PC-9 (cell line): ENCODE measurements around the gene STAT4. TPM values are rescaled to one million over a fixed set of nuclear protein-coding genes. Genes with fewer than 3 reads are reported as not detected.

Experiments
- BruUV-seq: library from RNA; stranded (reverse); fragments of 400-500 nt; replicated peaks from 2 replicates; lab custom pipeline; 2021; lab: Mats Ljungman, UMichigan
- CTCF ChIA-PET: fragments of 300-600 bp; sonication (Branson Sonifier 250); formaldehyde crosslinking; loops from one replicate; lab custom pipeline; 2022; ENCODE audit warnings: antibody characterized with exemption; lab: Charles Lee
- POLR2A ChIA-PET: fragments of 300-600 bp; sonication (Branson Sonifier 250); formaldehyde crosslinking; loops from one replicate; lab custom pipeline; 2022; ENCODE audit warnings: antibody characterized with exemption; ENCODE audit not compliant: unreplicated experiment; lab: Charles Lee
- DNase-seq, 2 experiments: peaks; one replicate each; pipeline versions ENCODE4 v3.0.0 to v3.0.0-alpha.2; 2015 to 2022; ENCODE audit warnings: mixed read lengths in 1 of 2
- H2AFZ ChIP-seq: fragments of 200-600 bp; sonication (generic); 2 replicates; pipeline ENCODE4 v1.8.1; 2017; ENCODE audit warnings: antibody characterized with exemption
- H3F3A ChIP-seq: fragments of 200-600 bp; sonication (generic); 2 replicates; pipeline ENCODE4 v1.8.1; 2017; ENCODE audit warnings: antibody characterized with exemption, mild to moderate bottlenecking, low read depth; ENCODE audit not compliant: insufficient read depth
- H3K27ac ChIP-seq: fragments of 200-600 bp; sonication (generic); 2 replicates; pipeline ENCODE4 v1.6.1; 2016; ENCODE audit warnings: mixed run types
- H3K27me3 ChIP-seq: fragments of 200-600 bp; sonication (generic); 2 replicates; pipeline ENCODE4 v1.6.1; 2016; ENCODE audit warnings: low read depth, mixed run types; ENCODE audit not compliant: insufficient read depth
- H3K36me3 ChIP-seq: fragments of 200-600 bp; sonication (generic); 2 replicates; pipeline ENCODE4 v1.6.1; 2016; ENCODE audit warnings: low read depth, mixed run types
- H3K4me1 ChIP-seq: fragments of 200-600 bp; sonication (generic); replicated peaks from 2 replicates; pipeline ENCODE4 v1.6.1; 2016; ENCODE audit warnings: mixed run types; ENCODE audit not compliant: insufficient read depth
- H3K4me2 ChIP-seq: fragments of 200-600 bp; sonication (generic); 2 replicates; pipeline ENCODE4 v1.6.1; 2017; ENCODE audit warnings: mixed run types
- H3K4me3 ChIP-seq: fragments of 200-600 bp; sonication (generic); 2 replicates; pipeline ENCODE4 v1.6.1; 2016; ENCODE audit warnings: mixed run types
- H3K79me2 ChIP-seq: fragments of 200-600 bp; sonication (generic); 2 replicates; pipeline ENCODE4 v1.6.1; 2017; ENCODE audit warnings: low read depth, mixed run types
- H3K9me2 ChIP-seq: fragments of 200-600 bp; sonication (generic); 2 replicates; pipeline ENCODE4 v1.8.1; 2017; ENCODE audit warnings: mild to moderate bottlenecking; ENCODE audit not compliant: insufficient read depth
- H3K9me3 ChIP-seq: fragments of 200-600 bp; sonication (generic); 2 replicates; pipeline ENCODE4 v1.8.1; 2016; ENCODE audit warnings: low read depth; ENCODE audit not compliant: insufficient read depth
- H4K20me1 ChIP-seq: fragments of 200-600 bp; sonication (generic); 2 replicates; pipeline ENCODE4 v1.8.1; 2017; ENCODE audit not compliant: insufficient read depth
- EZH2 ChIP-seq: fragments of 200-600 bp; sonication (generic); IDR thresholded peaks from 2 replicates; pipeline ENCODE4 v1.8.0; 2017; ENCODE audit warnings: antibody characterized with exemption, low read depth
- intact Hi-C: fragments of 100-400 bp; cut with micrococcal nuclease; formaldehyde crosslinking; loops from one replicate; pipeline ENCODE4 v1.10.0; 2022; ENCODE audit not compliant: unreplicated experiment
- total RNA-seq: library from RNA; stranded (reverse); gene quantifications from 2 replicates; pipeline ENCODE4 v1.2.3, GENCODE V29; 2021
- TF ChIP-seq, protein P1 (sequence below): fragments of 200-600 bp; sonication (generic); conservative IDR thresholded peaks from 2 replicates; pipeline ENCODE4 v1.6.1; 2017; ENCODE audit warnings: mixed run types, antibody characterized with exemption, mild to moderate bottlenecking, moderate library complexity

The STAT4 gene
- total RNA-seq, 1 experiment from 2014 or later: 0.70 TPM

DNA sequence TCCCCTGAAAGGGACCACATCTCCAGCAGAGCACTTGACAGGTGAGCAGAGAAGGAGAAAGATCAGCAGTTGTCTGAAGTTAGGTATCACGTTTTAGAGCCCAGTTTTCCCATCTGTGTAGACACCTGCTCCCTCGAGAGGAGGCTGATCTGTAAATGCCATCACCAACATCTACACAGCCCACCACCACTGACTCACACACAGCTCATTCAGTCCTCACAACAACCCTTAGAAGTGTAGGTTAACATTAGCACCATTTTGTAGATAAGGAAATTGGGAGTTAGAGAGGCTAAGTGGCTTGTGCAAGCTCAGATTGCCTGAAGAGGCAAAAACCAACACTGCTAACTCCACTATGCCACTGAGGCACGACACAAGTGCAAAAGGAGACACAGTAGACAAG, 99.6 kb downstream of the STAT4 start:
- DNase-seq: no peak
- POLR2A ChIA-PET: no interaction called here
- CTCF ChIA-PET: interaction anchor here (1.1 kb wide), 2 partner anchors 104 to 471 kb away, joined by 3 to 4 read pairs; no protein-coding TSS in a partner anchor
- Histone ChIP-seq H3K9me3 (no peaks in the 10 kb centered on the region), H3K27ac (no peak overlapping the region), H3K36me3 (no peaks in the 10 kb centered on the region), H4K20me1 (no peaks in the 10 kb centered on the region), H3K27me3 (no peaks in the 10 kb centered on the region), H3K4me2 (no peak overlapping the region), H2AFZ (no peak overlapping the region), H3K79me2 (no peaks in the 10 kb centered on the region), H3K4me3 (no peak overlapping the region), H3K9me2 (no peaks in the 10 kb centered on the region), H3K4me1 (peaks cover 13% of the 10 kb centered on the region), H3F3A (no peaks in the 10 kb centered on the region)
- TF ChIP-seq, protein P1, sequence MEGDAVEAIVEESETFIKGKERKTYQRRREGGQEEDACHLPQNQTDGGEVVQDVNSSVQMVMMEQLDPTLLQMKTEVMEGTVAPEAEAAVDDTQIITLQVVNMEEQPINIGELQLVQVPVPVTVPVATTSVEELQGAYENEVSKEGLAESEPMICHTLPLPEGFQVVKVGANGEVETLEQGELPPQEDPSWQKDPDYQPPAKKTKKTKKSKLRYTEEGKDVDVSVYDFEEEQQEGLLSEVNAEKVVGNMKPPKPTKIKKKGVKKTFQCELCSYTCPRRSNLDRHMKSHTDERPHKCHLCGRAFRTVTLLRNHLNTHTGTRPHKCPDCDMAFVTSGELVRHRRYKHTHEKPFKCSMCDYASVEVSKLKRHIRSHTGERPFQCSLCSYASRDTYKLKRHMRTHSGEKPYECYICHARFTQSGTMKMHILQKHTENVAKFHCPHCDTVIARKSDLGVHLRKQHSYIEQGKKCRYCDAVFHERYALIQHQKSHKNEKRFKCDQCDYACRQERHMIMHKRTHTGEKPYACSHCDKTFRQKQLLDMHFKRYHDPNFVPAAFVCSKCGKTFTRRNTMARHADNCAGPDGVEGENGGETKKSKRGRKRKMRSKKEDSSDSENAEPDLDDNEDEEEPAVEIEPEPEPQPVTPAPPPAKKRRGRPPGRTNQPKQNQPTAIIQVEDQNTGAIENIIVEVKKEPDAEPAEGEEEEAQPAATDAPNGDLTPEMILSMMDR: no peak
- no peak for TF ChIP-seq EZH2
- no TSS peak for BruUV-seq
- intact Hi-C loops: no loop called here

DNA sequence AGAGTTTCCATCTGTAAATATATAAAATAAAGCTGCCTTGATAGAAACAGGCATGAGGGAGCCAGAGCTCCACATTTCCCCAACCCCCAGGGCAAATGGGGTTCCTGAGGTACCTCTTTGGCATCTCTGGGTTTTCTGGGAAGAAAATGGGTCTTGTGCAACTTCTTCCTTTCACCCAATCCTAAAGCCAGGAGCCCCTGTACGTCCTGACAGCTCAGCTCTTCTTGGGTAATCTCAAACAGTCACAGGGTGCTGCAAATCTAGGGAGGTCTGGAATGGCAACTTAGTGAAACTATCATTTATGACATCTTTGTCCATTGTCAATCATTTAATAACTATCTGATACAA, 100.2 kb downstream of the STAT4 start:
- ChIA-PET CTCF (interaction anchor here (1.1 kb wide), 1 partner anchor 105 kb away, joined by 4 read pairs; no protein-coding TSS in a partner anchor), POLR2A (no interaction called here)
- Histone ChIP-seq H3F3A (no peaks in the 10 kb centered on the region), H3K79me2 (no peaks in the 10 kb centered on the region), H3K9me2 (no peaks in the 10 kb centered on the region), H3K36me3 (no peaks in the 10 kb centered on the region), H2AFZ (no peak overlapping the region), H4K20me1 (no peaks in the 10 kb centered on the region), H3K4me1 (peaks cover 13% of the 10 kb centered on the region), H3K4me2 (peak overlapping the region; percentile 23; the same call in 1 of the 2 replicates), H3K4me3 (no peak overlapping the region), H3K27ac (0 out of 2 replicates have a peak overlapping the region, but pooled peaks have one; percentile 40), H3K9me3 (no peaks in the 10 kb centered on the region), H3K27me3 (no peaks in the 10 kb centered on the region)
- no peak for TF ChIP-seq EZH2
- TF ChIP-seq, protein P1: no peak
- no TSS peak for BruUV-seq
- DNase-seq: no peak
- intact Hi-C loops: no loop called here

DNA sequence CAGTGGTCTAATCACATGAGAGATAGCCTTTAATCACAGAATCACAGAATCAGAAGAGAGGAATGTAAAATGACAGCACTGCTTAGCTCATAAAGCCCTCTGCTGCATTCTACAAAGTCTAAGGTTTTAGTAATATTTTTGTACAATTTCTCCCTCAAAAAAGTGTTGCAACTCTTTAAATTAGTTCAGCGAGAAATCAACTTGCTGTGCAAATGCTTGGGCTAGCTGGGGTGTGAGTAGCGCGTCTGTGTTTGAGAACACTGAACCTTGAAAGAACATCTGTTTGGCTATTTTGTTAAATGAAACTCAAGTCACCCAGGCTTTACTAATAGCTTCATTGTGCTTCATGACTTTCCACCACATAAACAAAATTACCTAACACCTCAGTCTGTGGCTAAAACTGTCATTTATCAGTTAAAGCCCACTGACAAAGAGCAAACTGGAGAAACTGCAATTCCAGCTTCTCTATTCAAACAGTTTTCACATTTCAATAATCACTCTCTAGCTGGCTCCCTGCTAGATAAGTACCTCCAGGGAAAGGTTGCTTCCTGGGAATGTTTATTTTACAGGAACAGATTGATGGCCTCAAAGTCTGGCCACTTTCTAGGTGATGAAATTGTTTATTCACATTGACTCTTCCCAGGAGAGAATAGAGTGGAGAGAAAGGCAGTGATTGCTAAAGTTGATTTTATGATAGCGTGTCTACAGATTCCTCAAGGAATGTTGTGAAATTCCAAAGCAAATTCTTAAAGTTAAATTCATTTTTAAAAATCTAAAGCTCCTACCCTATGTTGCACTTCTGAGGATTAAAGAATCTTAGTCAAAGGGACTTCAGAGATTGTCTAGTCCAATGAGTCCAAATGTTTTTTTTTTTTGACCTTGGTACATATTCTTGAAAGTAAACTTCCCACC, 100.8 kb downstream of the STAT4 start:
- Histone ChIP-seq H3K36me3 (no peaks in the 10 kb centered on the region), H3K79me2 (no peaks in the 10 kb centered on the region), H3F3A (no peaks in the 10 kb centered on the region), H3K27ac (peak overlapping the region; percentile 40; the same call in 1 of the 2 replicates), H3K9me2 (no peaks in the 10 kb centered on the region), H3K27me3 (no peaks in the 10 kb centered on the region), H3K4me3 (no peak overlapping the region), H3K4me2 (peak overlapping the region; percentile 23; the same call in 1 of the 2 replicates), H3K9me3 (no peaks in the 10 kb centered on the region), H3K4me1 (peaks cover 13% of the 10 kb centered on the region), H4K20me1 (no peaks in the 10 kb centered on the region), H2AFZ (no peak overlapping the region)
- BruUV-seq: no TSS peak
- intact Hi-C loops: loop anchor here (10.0 kb wide), 1 partner anchor 265 kb away; no protein-coding TSS in a partner anchor
- DNase-seq: no peak
- TF ChIP-seq, protein P1: no peak
- TF ChIP-seq EZH2: no peak
- CTCF ChIA-PET: interaction anchor here (1.1 kb wide), 1 partner anchor 106 kb away, joined by 4 read pairs; no protein-coding TSS in a partner anchor
- POLR2A ChIA-PET: no interaction called here
